H7 (cell line): Measurements from ENCODE around the gene EPHA10. TPM values are rescaled to one million over a fixed set of nuclear protein-coding genes. Genes with fewer than 3 reads are reported as not detected.

Source experiments
- DNase-seq: peaks from one replicate; pipeline ENCODE4 v3.0.0; 2012
- H3K27me3 ChIP-seq: 2 replicates; pipeline ENCODE4 v1.6.0; 2011; ENCODE audit warnings: mild to moderate bottlenecking, low read length; ENCODE audit not compliant: control insufficient read depth, insufficient read depth
- H3K36me3 ChIP-seq: replicated peaks from 2 replicates; pipeline ENCODE4 v1.5.1; 2011; ENCODE audit warnings: low read length; ENCODE audit not compliant: control insufficient read depth, insufficient read depth
- H3K4me3 ChIP-seq: 2 replicates; pipeline ENCODE4 v1.5.1; 2011; ENCODE audit warnings: low read depth, mild to moderate bottlenecking, control low read depth, low read length, moderate library complexity; ENCODE audit not compliant: insufficient read depth
- total RNA-seq: library from RNA; depleted of rRNA; stranded (reverse); fragments of >200 nt; shearing (Covaris generic); gene quantifications from 2 replicates; pipeline ENCODE4 v1.2.3, GENCODE V29; 2014; rRNA removed

EPHA10 gene
- total RNA-seq, 1 experiment from 2014 or later, result 0.21 TPM

DNA sequence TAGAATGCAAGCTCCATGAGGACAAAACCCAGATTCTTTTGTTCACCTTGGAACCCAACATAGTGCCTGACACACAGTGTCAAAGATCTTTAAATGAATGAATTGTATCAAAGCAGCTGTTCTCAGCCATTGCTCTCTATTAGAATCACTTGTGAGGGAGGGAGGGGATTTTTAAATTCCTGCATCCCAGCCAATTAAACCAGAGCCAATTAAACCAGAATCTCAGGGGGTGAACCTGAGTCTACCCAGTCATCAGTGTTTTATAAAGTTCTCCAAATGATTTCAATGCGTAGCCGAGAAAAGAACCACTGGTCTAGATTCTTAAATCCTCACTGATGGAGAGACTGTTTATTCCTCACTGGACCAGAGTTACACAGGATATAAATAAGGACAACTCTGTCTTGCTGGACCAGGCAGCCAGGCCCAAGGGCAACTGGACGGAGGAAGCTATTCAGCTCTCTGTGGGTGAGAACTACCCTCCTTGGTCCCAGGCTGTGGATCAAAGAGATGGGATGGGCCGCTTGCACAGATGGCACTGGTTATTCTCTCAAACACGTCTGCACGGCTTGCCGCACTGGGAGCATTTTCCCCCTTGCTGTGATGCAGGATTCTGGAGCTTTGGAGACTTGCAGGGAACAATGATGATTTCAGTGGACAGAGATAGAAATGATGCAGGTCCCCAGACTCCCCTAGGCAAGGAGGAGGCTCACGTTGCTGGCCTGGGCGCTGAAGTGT is 92.6 kb downstream of the EPHA10 start:
- peaks cover 16% of the 10 kb centered on the region for H3K27me3 ChIP-seq
- H3K36me3 ChIP-seq, result no peaks in the 10 kb centered on the region
- no peak overlapping the region for H3K4me3 ChIP-seq
- no peak for DNase-seq

DNA sequence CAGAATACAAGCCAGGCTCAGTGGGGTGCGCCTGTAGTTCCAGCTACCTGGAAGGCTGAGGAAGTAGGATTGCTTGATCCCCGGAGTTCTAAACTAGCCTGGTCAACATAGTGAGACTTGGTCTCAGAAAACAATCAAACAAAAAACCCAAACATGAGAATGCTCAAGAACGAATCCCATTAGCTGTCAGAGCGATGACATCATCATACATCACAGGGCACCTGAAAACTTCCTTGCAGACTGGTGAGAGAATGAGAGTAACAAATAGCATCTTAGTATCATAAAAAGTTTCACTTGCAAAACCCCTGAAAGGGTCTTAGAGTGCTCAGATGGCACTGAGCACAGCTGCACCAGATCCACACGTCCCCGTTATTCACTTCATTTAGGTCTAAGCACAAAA is 93.7 kb downstream of the EPHA10 start:
- peaks cover 16% of the 10 kb centered on the region for H3K27me3 ChIP-seq
- no peaks in the 10 kb centered on the region for H3K36me3 ChIP-seq
- DNase-seq, result no peak
- no peak overlapping the region for H3K4me3 ChIP-seq

DNA sequence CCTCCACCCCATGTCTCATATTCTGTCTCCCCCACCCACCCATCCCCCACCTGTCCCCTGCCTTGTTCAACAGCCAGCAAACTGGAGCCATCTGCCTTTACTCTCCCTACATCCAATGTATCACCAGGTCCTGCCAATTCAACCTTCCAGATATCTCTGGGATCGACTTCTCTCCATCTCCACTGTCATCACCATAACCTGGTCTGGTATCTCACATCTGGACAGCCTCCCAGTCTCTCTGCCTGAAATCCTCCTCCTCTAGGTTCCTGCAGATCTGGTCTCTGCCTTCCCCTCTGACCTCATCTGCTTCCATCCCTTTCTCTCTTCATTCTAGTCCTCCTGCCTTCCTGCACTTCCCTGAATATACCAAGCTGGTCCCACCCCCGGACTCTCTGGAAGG is 94.8 kb downstream of the EPHA10 start:
- no peak for DNase-seq
- no peak overlapping the region for H3K4me3 ChIP-seq
- H3K27me3 ChIP-seq, result peaks cover 16% of the 10 kb centered on the region

DNA sequence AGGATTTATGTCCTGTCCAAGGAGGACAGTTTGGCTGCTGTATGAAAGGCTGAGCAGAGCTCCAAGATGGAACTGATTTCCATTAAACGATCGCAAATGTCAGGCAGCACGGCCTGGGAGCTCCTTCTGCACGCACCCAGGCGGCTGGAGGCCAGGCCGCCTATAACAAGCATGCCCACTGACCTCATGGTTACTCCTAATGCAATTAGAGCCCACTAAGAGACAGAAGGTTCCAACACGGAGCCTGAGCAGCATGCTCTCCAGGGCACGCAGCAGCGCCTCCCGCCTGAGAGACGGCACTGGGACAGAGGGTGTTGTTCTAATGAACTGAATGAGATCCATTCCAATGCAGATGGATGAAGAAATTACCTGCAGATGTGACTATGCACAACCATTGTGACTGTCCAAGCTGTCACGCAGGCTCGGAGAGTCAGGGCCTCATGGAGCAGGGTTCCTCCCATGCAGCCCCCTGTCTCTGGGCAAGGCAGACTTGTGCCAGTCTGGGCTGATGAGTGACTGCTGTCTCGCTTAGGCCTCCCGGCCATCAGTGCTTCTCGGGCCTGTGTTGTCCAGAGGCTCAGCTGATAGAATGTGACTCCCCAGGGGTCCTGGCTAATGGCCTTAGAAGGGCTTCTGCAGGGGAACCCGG is 97.8 kb downstream of the EPHA10 start:
- peak; percentile 55 for DNase-seq
- Histone ChIP-seq H3K27me3 (peaks cover 13% of the 10 kb centered on the region), H3K36me3 (no peaks in the 10 kb centered on the region), H3K4me3 (no peak overlapping the region)

More for the DNA sequence above, 94.8 kb downstream of the EPHA10 start:
- no peaks in the 10 kb centered on the region for H3K36me3 ChIP-seq

DNA sequence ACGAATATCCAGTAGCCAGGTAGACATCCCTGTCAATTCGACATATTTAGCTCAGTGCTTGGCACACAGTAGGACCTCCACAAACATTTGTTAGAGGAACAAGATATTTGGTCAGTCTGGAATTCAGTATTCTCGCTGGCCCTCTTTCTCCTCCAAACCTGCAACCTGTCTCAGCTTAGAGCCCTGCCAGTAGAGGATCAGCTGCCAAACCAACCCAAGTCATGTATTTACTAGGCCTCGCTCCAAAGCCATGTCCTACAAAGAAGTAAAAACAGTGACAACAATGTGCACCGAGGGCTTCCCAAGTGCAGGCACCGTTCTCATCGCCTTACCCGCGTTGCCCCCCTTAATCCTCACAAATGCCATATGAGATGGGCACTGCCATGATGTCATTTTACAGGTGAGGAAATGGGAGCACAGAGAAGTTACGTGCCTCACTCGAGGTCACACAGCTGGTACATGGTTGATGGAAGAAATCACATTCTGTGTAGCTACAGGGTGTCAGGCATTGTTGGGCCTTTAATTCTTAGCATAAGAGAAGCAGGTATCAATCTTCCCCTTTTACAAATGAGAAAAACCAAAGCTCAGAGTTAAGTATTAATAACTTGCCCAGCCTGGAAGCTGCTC is 98.6 kb downstream of the EPHA10 start:
- H3K27me3 ChIP-seq, result peaks cover 16% of the 10 kb centered on the region
- H3K4me3 ChIP-seq, result no peak overlapping the region

More for the DNA sequence above, 98.6 kb downstream of the EPHA10 start:
- DNase-seq, result no peak
- H3K36me3 ChIP-seq, result no peaks in the 10 kb centered on the region

Other genes starting within 250 kb of the EPHA10 start
- gene SNIP1, start 210.8 kb downstream of the EPHA10 start, total RNA-seq, result 18.5 and 19.8 TPM in 2 replicates
- 3.3 and 4.0 TPM in 2 replicates for gene DNALI1, start 208.2 kb downstream of the EPHA10 start, total RNA-seq
- 170 and 197 TPM in 2 replicates for gene GNL2, start 169.2 kb downstream of the EPHA10 start, total RNA-seq
- 0.14 TPM in 1 of 2 replicates, not detected in the other for gene RSPO1, start 130.2 kb downstream of the EPHA10 start, total RNA-seq
- 46.9 and 55.4 TPM in 2 replicates for gene CDCA8, start 72.6 kb downstream of the EPHA10 start, total RNA-seq
- gene MANEAL, start 28.7 kb upstream of the EPHA10 start, total RNA-seq, result 9.9 and 11.6 TPM in 2 replicates
- 70.5 and 94.7 TPM in 2 replicates for gene C1orf122, start 42.7 kb upstream of the EPHA10 start, total RNA-seq
- 54.3 and 61.8 TPM in 2 replicates for gene YRDC, start 43.1 kb upstream of the EPHA10 start, total RNA-seq
- gene MTF1, start 94.5 kb upstream of the EPHA10 start, total RNA-seq, result 2.7 and 2.9 TPM in 2 replicates
- 34.3 and 35.7 TPM in 2 replicates for gene INPP5B, start 181.9 kb upstream of the EPHA10 start, total RNA-seq
- 181 and 196 TPM in 2 replicates for gene SF3A3, start 224.9 kb upstream of the EPHA10 start, total RNA-seq
- gene FHL3, start 240.4 kb upstream of the EPHA10 start, total RNA-seq, result 51.5 and 54.8 TPM in 2 replicates
- 70.5 and 87.7 TPM in 2 replicates for gene UTP11, start 247.6 kb upstream of the EPHA10 start, total RNA-seq